Measurements from ENCODE around the gene CCR7.

DNA sequence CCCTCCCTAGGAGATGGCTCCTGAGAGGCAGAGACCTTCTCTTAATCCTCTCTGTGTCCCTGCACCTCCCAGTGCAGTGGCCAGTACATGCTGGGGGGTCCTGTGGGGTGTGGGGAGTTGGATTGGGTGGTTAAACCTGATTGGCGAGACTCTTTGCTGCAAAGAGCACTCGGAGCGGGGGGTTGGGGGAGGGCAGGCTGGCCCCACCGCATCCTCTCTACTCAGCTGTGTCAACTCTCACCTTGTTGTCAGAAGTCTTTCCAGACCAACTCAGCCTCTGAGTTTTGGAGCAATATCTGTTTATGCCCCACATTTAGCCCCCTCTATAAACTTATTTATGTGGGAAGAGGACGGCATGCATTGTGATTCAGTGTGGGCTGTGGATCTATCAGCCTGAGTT, 42.4 kb upstream of the CCR7 start:
- TF ChIP-seq CREB1 (CRISPR knock-in tag; IDR thresholded peaks at IDR 0.05), result no peak
- TF ChIP-seq, protein P1, sequence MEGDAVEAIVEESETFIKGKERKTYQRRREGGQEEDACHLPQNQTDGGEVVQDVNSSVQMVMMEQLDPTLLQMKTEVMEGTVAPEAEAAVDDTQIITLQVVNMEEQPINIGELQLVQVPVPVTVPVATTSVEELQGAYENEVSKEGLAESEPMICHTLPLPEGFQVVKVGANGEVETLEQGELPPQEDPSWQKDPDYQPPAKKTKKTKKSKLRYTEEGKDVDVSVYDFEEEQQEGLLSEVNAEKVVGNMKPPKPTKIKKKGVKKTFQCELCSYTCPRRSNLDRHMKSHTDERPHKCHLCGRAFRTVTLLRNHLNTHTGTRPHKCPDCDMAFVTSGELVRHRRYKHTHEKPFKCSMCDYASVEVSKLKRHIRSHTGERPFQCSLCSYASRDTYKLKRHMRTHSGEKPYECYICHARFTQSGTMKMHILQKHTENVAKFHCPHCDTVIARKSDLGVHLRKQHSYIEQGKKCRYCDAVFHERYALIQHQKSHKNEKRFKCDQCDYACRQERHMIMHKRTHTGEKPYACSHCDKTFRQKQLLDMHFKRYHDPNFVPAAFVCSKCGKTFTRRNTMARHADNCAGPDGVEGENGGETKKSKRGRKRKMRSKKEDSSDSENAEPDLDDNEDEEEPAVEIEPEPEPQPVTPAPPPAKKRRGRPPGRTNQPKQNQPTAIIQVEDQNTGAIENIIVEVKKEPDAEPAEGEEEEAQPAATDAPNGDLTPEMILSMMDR (IDR thresholded peaks at IDR 0.05), result no peak
- no peak for TF ChIP-seq MYBL2 (CRISPR knock-in tag; IDR thresholded peaks at IDR 0.05)
- TF ChIP-seq ZNF317 (CRISPR knock-in tag; IDR thresholded peaks at IDR 0.05; ENCODE audit: borderline replicate concordance, low read depth), result no peak
- no peak for TF ChIP-seq ZNF219 (CRISPR knock-in tag; IDR thresholded peaks at IDR 0.05; ENCODE audit: borderline replicate concordance)
- TF ChIP-seq, protein P2, sequence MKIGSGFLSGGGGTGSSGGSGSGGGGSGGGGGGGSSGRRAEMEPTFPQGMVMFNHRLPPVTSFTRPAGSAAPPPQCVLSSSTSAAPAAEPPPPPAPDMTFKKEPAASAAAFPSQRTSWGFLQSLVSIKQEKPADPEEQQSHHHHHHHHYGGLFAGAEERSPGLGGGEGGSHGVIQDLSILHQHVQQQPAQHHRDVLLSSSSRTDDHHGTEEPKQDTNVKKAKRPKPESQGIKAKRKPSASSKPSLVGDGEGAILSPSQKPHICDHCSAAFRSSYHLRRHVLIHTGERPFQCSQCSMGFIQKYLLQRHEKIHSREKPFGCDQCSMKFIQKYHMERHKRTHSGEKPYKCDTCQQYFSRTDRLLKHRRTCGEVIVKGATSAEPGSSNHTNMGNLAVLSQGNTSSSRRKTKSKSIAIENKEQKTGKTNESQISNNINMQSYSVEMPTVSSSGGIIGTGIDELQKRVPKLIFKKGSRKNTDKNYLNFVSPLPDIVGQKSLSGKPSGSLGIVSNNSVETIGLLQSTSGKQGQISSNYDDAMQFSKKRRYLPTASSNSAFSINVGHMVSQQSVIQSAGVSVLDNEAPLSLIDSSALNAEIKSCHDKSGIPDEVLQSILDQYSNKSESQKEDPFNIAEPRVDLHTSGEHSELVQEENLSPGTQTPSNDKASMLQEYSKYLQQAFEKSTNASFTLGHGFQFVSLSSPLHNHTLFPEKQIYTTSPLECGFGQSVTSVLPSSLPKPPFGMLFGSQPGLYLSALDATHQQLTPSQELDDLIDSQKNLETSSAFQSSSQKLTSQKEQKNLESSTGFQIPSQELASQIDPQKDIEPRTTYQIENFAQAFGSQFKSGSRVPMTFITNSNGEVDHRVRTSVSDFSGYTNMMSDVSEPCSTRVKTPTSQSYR (CRISPR knock-in tag; IDR thresholded peaks at IDR 0.05), result no peak
- TF ChIP-seq, protein P3, sequence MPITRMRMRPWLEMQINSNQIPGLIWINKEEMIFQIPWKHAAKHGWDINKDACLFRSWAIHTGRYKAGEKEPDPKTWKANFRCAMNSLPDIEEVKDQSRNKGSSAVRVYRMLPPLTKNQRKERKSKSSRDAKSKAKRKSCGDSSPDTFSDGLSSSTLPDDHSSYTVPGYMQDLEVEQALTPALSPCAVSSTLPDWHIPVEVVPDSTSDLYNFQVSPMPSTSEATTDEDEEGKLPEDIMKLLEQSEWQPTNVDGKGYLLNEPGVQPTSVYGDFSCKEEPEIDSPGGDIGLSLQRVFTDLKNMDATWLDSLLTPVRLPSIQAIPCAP (CRISPR knock-in tag; IDR thresholded peaks at IDR 0.05), result no peak
